Astrocyte of the cerebellum (primary cell): Measurements from ENCODE around the gene CNNM4.

Source experiments
- DNase-seq: peaks from one replicate; pipeline ENCODE4 v3.0.0-alpha.2; 2011; ENCODE audit warnings: low read depth
- H3K4me3 ChIP-seq: 2 replicates; pipeline ENCODE4 v1.5.1; 2011; ENCODE audit warnings: mild to moderate bottlenecking, low read depth, low read length, moderate library complexity
- in situ Hi-C: cut with HindIII; loops from 2 replicates; pipeline ENCODE4 v1.10.0; 2017; ENCODE audit warnings: low sequenced_read_pairs
- TF ChIP-seq, protein P1 (sequence below): IDR thresholded peaks from 2 replicates; pipeline ENCODE4 v1.5.1; 2012; ENCODE audit warnings: low read length, low read depth, moderate library complexity, mild to moderate bottlenecking; ENCODE audit errors: missing control alignments

Gene CNNM4

DNA sequence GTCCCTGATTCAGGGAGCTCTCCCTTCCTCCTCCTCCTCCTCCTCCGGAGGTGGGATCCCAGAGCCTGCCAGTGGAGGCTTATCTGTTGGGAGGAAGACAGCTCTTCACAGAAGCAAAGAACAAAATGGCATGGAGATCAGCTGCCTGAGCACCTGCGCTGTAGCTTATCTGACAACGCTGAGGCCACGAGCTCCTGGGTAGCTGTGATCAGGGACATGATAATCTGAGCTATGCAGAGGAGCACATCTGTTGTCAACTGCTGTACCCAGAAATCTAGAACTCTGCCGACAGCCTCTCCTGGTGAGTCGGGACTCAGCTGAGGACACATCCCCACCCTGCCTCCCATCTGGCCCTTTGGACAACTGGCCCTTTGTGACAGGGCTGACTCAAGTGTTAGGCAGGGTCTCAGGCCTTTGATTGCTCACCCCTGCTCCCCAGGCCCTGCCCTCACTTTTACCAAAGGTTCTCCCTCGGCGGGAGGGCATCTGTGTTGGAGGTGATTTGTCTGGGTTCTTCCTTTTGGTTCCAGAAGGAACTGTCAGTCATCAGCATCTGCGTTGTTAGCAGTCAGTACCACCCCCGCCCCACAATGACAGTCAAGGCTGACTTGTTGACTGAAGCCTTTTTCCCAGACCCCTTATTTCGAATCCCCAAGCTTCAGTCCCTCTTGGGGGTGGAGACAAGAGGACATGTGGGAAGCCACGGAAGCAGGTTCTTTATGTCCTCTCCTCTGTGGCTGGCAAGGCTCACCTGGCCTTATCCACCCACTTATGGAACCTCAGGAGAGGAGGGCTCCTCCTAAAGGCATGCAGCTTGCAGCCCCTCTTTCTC is 49.5 kb downstream of the CNNM4 start:
- no peak overlapping the region for H3K4me3 ChIP-seq
- in situ Hi-C loops, result no loop called here
- no peak for DNase-seq
- TF ChIP-seq, protein P1, sequence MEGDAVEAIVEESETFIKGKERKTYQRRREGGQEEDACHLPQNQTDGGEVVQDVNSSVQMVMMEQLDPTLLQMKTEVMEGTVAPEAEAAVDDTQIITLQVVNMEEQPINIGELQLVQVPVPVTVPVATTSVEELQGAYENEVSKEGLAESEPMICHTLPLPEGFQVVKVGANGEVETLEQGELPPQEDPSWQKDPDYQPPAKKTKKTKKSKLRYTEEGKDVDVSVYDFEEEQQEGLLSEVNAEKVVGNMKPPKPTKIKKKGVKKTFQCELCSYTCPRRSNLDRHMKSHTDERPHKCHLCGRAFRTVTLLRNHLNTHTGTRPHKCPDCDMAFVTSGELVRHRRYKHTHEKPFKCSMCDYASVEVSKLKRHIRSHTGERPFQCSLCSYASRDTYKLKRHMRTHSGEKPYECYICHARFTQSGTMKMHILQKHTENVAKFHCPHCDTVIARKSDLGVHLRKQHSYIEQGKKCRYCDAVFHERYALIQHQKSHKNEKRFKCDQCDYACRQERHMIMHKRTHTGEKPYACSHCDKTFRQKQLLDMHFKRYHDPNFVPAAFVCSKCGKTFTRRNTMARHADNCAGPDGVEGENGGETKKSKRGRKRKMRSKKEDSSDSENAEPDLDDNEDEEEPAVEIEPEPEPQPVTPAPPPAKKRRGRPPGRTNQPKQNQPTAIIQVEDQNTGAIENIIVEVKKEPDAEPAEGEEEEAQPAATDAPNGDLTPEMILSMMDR, result no peak

- in situ Hi-C loops, result no loop called here
- no peak overlapping the region for H3K4me3 ChIP-seq
- TF ChIP-seq, protein P1, result no peak
- no peak for DNase-seq
Observed at GRCh38 chr2:96810783-96811192, 50.1 kb downstream of the CNNM4 start.

GRCh38 chr2:96811917-96812316 is 51.2 kb downstream of the CNNM4 start:
- TF ChIP-seq, protein P1, result no peak
- no peak for DNase-seq
- H3K4me3 ChIP-seq, result no peak overlapping the region
- in situ Hi-C loops, result no loop called here

DNA sequence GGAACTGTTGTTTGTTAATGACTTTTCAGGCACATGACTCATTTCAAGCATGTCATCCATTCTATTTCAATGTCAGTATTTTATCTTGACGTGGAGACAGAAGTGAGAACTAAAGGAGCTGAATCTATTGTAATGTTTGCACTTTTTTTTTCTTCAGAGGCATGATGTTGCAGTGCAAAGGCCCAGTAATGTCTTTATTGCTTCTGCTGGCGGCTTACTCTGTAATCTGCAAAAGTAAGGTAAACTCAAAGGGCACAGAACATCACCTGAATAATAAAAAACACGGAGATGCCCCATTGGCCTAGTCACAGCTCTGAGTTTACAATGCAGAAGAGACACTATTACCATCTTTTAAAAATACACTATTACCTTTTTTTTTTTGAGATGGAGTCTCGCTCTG is 53.0 kb downstream of the CNNM4 start:
- H3K4me3 ChIP-seq, result no peak overlapping the region
- in situ Hi-C loops, result no loop called here
- no peak for DNase-seq
- TF ChIP-seq, protein P1, result no peak

- no peak for DNase-seq
- in situ Hi-C loops, result no loop called here
- H3K4me3 ChIP-seq, result peak overlapping the region; percentile 58
- TF ChIP-seq, protein P1, result no peak
Observed at GRCh38 chr2:96815326-96816126, 54.8 kb downstream of the CNNM4 start.

DNA sequence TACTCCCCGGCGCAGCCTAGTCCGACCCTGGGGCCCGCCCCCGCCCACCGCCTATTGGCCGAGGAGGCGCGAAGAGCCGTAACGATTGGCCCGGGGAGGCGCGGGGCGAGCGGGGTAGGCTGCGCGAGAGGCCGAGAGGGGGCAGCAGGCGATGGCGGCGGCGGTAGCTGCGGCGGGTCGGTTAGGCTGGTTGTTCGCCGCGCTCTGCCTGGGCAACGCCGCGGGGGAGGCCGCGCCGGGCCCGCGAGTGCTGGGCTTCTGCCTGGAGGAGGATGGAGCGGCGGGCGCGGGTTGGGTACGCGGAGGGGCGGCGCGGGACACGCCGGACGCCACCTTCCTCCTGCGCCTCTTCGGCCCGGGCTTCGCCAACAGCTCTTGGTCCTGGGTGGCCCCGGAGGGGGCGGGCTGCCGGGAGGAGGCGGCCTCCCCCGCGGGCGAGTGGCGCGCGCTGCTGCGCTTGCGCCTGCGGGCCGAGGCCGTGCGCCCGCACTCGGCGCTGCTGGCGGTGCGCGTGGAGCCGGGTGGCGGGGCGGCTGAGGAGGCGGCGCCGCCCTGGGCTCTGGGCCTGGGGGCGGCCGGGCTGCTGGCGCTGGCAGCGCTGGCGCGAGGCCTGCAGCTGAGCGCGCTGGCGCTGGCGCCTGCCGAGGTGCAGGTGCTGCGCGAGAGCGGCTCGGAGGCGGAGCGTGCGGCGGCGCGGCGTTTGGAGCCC is 55.6 kb downstream of the CNNM4 start, which contains the start of gene CNNM3:
Gene CNNM3 (plus strand): TSS at position 142 of the 709 bp plus-strand sequence. CDS start 10 bp downstream, at position 152.
- TF ChIP-seq, protein P1, result peak; percentile 65
- peak; percentile 70 for DNase-seq

More for the DNA sequence above, 55.6 kb downstream of the CNNM4 start, which contains the start of gene CNNM3:
- H3K4me3 ChIP-seq, result peak within 1 kb of the TSS; percentile 58
- in situ Hi-C loops, result no loop called here
